CD4-positive, alpha-beta T cell treated with Interleukin-15 for 1 hour (primary cell): Measurements from ENCODE around the gene DMKN.
A peak's percentile ranks its signal among the peaks of the same experiment; 100 is the strongest.
"Not testable (repeated sequence)": the region's sequence is repeated elsewhere in the genome, so short reads cannot be mapped to it uniquely, and the experiment has no call there.

Source experiments
- DNase-seq: peaks from one replicate; pipeline ENCODE4 v3.0.0-alpha.2; 2020

The DMKN gene

GRCh38 chr19:35495107-35496064, 18.1 kb downstream of the DMKN start:
- peak; percentile 66 for DNase-seq

- DNase-seq, result no peak
Observed at GRCh38 chr19:35493971-35494370, 19.5 kb downstream of the DMKN start.

GRCh38 chr19:35491836-35492360, 21.6 kb downstream of the DMKN start:
- DNase-seq, result no peak

GRCh38 chr19:35490364-35490763, 23.1 kb downstream of the DMKN start, which contains the start of gene KRTDAP:
Gene KRTDAP, minus strand, starts transcription at chr19:35490464. Its CDS starts 22 bp downstream, at chr19:35490442.
- no peak for DNase-seq

- DNase-seq, result no peak
Observed at GRCh38 chr19:35488677-35489076, 24.8 kb downstream of the DMKN start.

- DNase-seq, result no peak
Observed at GRCh38 chr19:35487656-35488182, 25.7 kb downstream of the DMKN start.

- DNase-seq, result no peak
Observed at GRCh38 chr19:35486268-35486708, 27.2 kb downstream of the DMKN start.

- peak; percentile 49 for DNase-seq
Observed at GRCh38 chr19:35484252-35485036, 29.0 kb downstream of the DMKN start.

- no peak for DNase-seq
Observed at GRCh38 chr19:35483089-35483488, 30.4 kb downstream of the DMKN start.

GRCh38 chr19:35478794-35479677, 34.4 kb downstream of the DMKN start:
- DNase-seq, result no peak

- no peak for DNase-seq
Observed at GRCh38 chr19:35476149-35476548, 37.3 kb downstream of the DMKN start.

- not testable (repeated sequence) for DNase-seq
Observed at GRCh38 chr19:35474594-35474993, 38.9 kb downstream of the DMKN start.

GRCh38 chr19:35474104-35474503, 39.3 kb downstream of the DMKN start:
- no peak for DNase-seq

- DNase-seq, result no peak
Observed at GRCh38 chr19:35471946-35472345, 41.5 kb downstream of the DMKN start.

- not testable (repeated sequence) for DNase-seq
Observed at GRCh38 chr19:35471075-35471474, 42.4 kb downstream of the DMKN start.

- no peak for DNase-seq
Observed at GRCh38 chr19:35470128-35470527, 43.3 kb downstream of the DMKN start.

- DNase-seq, result peak; percentile 77
Observed at GRCh38 chr19:35468637-35469036, 44.8 kb downstream of the DMKN start.

GRCh38 chr19:35466259-35466658, 47.2 kb downstream of the DMKN start:
- DNase-seq, result no peak

- not testable (repeated sequence) for DNase-seq
Observed at GRCh38 chr19:35462956-35463355, 50.5 kb downstream of the DMKN start.

- peak; percentile 71 for DNase-seq
Observed at GRCh38 chr19:35462476-35462953, 50.9 kb downstream of the DMKN start.

- not testable (repeated sequence) for DNase-seq
Observed at GRCh38 chr19:35461788-35462187, 51.7 kb downstream of the DMKN start.

- no peak for DNase-seq
Observed at GRCh38 chr19:35461060-35461459, 52.4 kb downstream of the DMKN start.
